ENCODE results near the gene CRYGA. TPM values are rescaled to one million over a fixed set of nuclear protein-coding genes. Genes with fewer than 3 reads are reported as not detected.
"Not testable (repeated sequence)": the region's sequence is repeated elsewhere in the genome, so short reads cannot be mapped to it uniquely, and the experiment has no call there.

CRYGA gene
- total and polyA plus RNA-seq, 7 donors: not detected

DNA sequence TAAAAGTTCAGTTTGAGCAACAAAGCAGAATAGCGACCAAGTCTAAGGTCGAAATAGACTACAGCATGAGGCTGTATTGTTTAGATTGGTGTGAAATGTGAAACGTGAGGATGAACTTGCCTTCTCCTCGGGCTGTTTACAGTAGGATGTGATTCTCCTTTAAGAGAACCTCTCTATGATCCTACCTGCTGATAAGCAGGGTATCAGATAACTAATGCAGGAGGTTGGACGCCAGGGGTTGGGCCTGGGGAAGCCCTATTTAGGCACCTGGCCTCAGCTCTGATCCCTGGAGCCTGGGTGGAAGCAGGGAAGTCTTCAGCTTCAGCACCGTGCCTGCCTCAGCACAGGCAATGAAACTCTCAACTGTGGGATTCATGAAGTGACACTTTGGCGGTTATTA lies 50.4 kb downstream of the CRYGA start:
- Histone ChIP-seq H3K4me3 (no peak overlapping the region), H3K9me3 (no peaks in the 10 kb centered on the region), H3K27ac (no peak overlapping the region), H3K27me3 (ENCODE audit: insufficient read depth in 3 of 3, low read length in 2 of 3) (peaks cover 0 to 22% (median 2%) of the 10 kb centered on the region in 3 donors), H3K4me1 (no peaks in the 10 kb centered on the region), H3K36me3 (ENCODE audit: insufficient read depth in 1 of 2, low read depth in 1 of 2) (no peaks in the 10 kb centered on the region)
- intact Hi-C loops (cut with DNase I): no loop called here
- ATAC-seq: no peak
- DNase-seq: no peak
- WGBS, 3 donors: 32 to 44% (median 36%) methylated on average over 7 of the region's 7 CpGs
- TF ChIP-seq, protein P1, sequence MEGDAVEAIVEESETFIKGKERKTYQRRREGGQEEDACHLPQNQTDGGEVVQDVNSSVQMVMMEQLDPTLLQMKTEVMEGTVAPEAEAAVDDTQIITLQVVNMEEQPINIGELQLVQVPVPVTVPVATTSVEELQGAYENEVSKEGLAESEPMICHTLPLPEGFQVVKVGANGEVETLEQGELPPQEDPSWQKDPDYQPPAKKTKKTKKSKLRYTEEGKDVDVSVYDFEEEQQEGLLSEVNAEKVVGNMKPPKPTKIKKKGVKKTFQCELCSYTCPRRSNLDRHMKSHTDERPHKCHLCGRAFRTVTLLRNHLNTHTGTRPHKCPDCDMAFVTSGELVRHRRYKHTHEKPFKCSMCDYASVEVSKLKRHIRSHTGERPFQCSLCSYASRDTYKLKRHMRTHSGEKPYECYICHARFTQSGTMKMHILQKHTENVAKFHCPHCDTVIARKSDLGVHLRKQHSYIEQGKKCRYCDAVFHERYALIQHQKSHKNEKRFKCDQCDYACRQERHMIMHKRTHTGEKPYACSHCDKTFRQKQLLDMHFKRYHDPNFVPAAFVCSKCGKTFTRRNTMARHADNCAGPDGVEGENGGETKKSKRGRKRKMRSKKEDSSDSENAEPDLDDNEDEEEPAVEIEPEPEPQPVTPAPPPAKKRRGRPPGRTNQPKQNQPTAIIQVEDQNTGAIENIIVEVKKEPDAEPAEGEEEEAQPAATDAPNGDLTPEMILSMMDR (IDR thresholded peaks at IDR 0.05): no peak

DNA sequence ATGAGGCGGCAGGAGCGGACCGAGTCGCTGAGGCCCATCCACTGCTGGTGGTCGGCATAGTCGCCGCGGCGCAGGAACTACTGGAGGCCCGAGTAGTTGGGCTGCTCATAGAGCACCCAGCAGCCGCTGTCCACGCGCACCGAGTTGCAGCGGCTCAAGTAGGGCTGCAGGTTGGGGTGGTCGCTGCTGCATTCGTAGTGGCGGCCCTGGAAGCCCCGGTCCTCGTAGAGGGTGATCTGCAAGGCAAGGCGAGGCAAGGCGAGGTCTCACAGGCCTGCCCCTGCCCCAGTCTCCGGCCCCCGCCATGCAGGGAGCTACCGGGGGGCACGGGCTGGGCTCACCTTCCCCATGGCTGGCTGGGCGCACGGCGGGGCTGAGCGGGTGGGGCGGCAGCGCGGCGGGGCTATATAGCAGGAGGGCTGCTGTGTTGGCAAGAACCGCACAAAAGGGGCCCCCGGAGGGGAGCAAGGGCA lies 51.1 kb downstream of the CRYGA start:
- DNase-seq; H3K4me1 ChIP-seq; H3K9me3 ChIP-seq; H3K36me3 ChIP-seq (ENCODE audit: insufficient read depth in 1 of 2, low read depth in 1 of 2); H3K27ac ChIP-seq; H3K4me3 ChIP-seq; intact Hi-C loops (cut with DNase I); ATAC-seq: not testable (repeated sequence)
- peaks cover 0 to 22% (median 2%) of the 10 kb centered on the region in 3 donors for H3K27me3 ChIP-seq (ENCODE audit: insufficient read depth in 3 of 3, low read length in 2 of 3)
- WGBS, 3 donors: 8 to 33% (median 12%) methylated on average over 28 to 36 of the region's 36 CpGs

Other genes with a start within 250 kb of the CRYGA start
- gene PLEKHM3, start 138.1 kb downstream of the CRYGA start, total RNA-seq: 1 to 10 TPM; 2.2 to 5.7 (median 4.7) TPM
- gene PLEKHM3, start 138.1 kb downstream of the CRYGA start, polyA plus RNA-seq: 1 to 10 TPM; 1.1 to 4.3 (median 2.7) TPM
- gene CRYGD, start 39.1 kb downstream of the CRYGA start, total RNA-seq: not detected
- not detected for gene CRYGD, start 39.1 kb downstream of the CRYGA start, polyA plus RNA-seq
- not detected for gene CRYGC, start 33.8 kb downstream of the CRYGA start, total RNA-seq
- not detected for gene CRYGC, start 33.8 kb downstream of the CRYGA start, polyA plus RNA-seq
- not detected for gene CRYGB, start 17.4 kb downstream of the CRYGA start, total RNA-seq
- gene CRYGB, start 17.4 kb downstream of the CRYGA start, polyA plus RNA-seq: not detected
- not detected for gene C2orf80, start 26.4 kb upstream of the CRYGA start, total RNA-seq
- gene C2orf80, start 26.4 kb upstream of the CRYGA start, polyA plus RNA-seq: under 1 TPM in 1 of 3 donors, not detected in 2; 0.04 TPM
- 10 to 100 TPM in 3 of 4 donors, 1 to 10 TPM in 1; 9.7 to 18.0 (median 13.3) TPM for gene IDH1, start 91.5 kb upstream of the CRYGA start, total RNA-seq
- gene IDH1, start 91.5 kb upstream of the CRYGA start, polyA plus RNA-seq: 10 to 100 TPM in 2 of 3 donors, 1 to 10 TPM in 1; 9.7 to 42.6 (median 17.9) TPM
- gene PIKFYVE, start 102.7 kb upstream of the CRYGA start, total RNA-seq: 10 to 100 TPM; 12.0 to 14.2 (median 13.5) TPM
- gene PIKFYVE, start 102.7 kb upstream of the CRYGA start, polyA plus RNA-seq: 1 to 10 TPM; 2.8 to 8.8 (median 2.9) TPM
- under 1 TPM in 1 of 4 donors, not detected in 3; 0.08 TPM for gene PTH2R, start 243.2 kb upstream of the CRYGA start, total RNA-seq
- gene PTH2R, start 243.2 kb upstream of the CRYGA start, polyA plus RNA-seq: under 1 TPM in 1 of 3 donors, not detected in 2; 0.01 TPM